ENCODE results near the gene R3HDM4.
"Not testable (repeated sequence)": the region's sequence is repeated elsewhere in the genome, so short reads cannot be mapped to it uniquely, and the experiment has no call there.

The R3HDM4 gene

GRCh38 chr19:891421-892200 is 21.4 kb downstream of the R3HDM4 start:
- not testable (repeated sequence) for DNase-seq (ENCODE audit: low spot score)

- DNase-seq (ENCODE audit: low spot score) = no peak
Measured at GRCh38 chr19:890831-891230, 22.2 kb downstream of the R3HDM4 start.

GRCh38 chr19:889662-890295 is 23.2 kb downstream of the R3HDM4 start:
- no peak for DNase-seq (ENCODE audit: low spot score)

- no peak for DNase-seq (ENCODE audit: low spot score)
Measured at GRCh38 chr19:888581-889385, 24.2 kb downstream of the R3HDM4 start.

GRCh38 chr19:887599-887998 is 25.4 kb downstream of the R3HDM4 start:
- DNase-seq (ENCODE audit: low spot score) = no peak

GRCh38 chr19:887072-887471 is 25.9 kb downstream of the R3HDM4 start:
- DNase-seq (ENCODE audit: low spot score) = no peak

- no peak for DNase-seq (ENCODE audit: low spot score)
Measured at GRCh38 chr19:885536-886224, 27.3 kb downstream of the R3HDM4 start.

GRCh38 chr19:884420-885211 is 28.4 kb downstream of the R3HDM4 start:
- no peak for DNase-seq (ENCODE audit: low spot score)

GRCh38 chr19:883661-884211 is 29.3 kb downstream of the R3HDM4 start:
- no peak for DNase-seq (ENCODE audit: low spot score)

GRCh38 chr19:882871-883497 is 30.0 kb downstream of the R3HDM4 start:
- DNase-seq (ENCODE audit: low spot score) = no peak

- no peak for DNase-seq (ENCODE audit: low spot score)
Measured at GRCh38 chr19:881385-882071, 31.5 kb downstream of the R3HDM4 start.

- no peak for DNase-seq (ENCODE audit: low spot score)
Measured at GRCh38 chr19:879711-880438, 33.1 kb downstream of the R3HDM4 start.

- not testable (repeated sequence) for DNase-seq (ENCODE audit: low spot score)
Measured at GRCh38 chr19:878751-879561, 34.1 kb downstream of the R3HDM4 start.

- not testable (repeated sequence) for DNase-seq (ENCODE audit: low spot score)
Measured at GRCh38 chr19:877992-878660, 34.9 kb downstream of the R3HDM4 start.

GRCh38 chr19:876780-877314 is 36.2 kb downstream of the R3HDM4 start:
- DNase-seq (ENCODE audit: low spot score) = no peak

GRCh38 chr19:876089-876488 is 36.9 kb downstream of the R3HDM4 start:
- DNase-seq (ENCODE audit: low spot score) = no peak

GRCh38 chr19:875265-875879 is 37.6 kb downstream of the R3HDM4 start:
- no peak for DNase-seq (ENCODE audit: low spot score)
